ENCODE data around the gene PLEKHA6.

The PLEKHA6 gene

DNA sequence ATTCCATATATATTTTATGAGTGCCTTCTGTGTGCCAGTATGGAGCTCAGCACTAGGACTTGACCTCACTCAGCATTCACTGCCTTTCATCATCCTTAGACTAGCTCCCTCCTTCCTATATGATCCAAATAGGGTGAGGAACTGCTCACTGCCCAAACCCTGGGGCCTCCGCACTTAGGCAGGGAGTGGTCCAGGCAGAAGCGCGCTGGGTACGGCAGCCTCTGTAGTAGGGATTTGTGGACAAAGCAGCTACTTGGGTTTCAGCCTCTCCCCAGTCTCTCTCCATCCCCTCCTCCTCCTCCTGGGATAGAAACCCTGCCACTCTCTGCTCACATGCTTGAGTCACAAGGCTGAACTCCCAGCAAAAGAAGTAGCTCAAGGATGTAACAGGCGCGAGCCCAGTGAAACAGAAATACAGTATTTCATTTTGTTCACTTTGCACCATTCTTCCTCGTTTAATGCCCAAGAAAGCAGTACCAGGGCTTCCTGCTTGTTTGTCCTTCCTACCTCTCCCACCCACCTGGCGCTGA lies 32.9 kb downstream of the PLEKHA6 start:
- H3K4me1 ChIP-seq (ENCODE audit: control insufficient read depth, insufficient read depth, low read depth, low read length), result no peaks in the 10 kb centered on the region
- no peak overlapping the region for H2BK120ac ChIP-seq (ENCODE audit: low read depth, low read length)
- WGBS, result 95% methylated on average over 8 of the region's 8 CpGs
- H3K27ac ChIP-seq (ENCODE audit: low read length, poor library complexity, severe bottlenecking), result no peak overlapping the region
- no peak overlapping the region for H3K23ac ChIP-seq (ENCODE audit: low read length in 2 of 2)
- H2AFZ ChIP-seq (ENCODE audit: low read depth, low read length), result no peak overlapping the region
- DNase-seq, result no peak
- peak overlapping the region; percentile 52 to 92 for H3K18ac ChIP-seq (ENCODE audit: low read depth in 1 of 2, low read length in 2 of 2)
- H3K9ac ChIP-seq (ENCODE audit: low read length), result no peak overlapping the region
- H3K4ac ChIP-seq (ENCODE audit: low read depth in 1 of 2, low read length in 2 of 2), result peak overlapping the region; percentile 39 to 81
- peak overlapping the region; percentile 19 to 85 for H2BK12ac ChIP-seq (ENCODE audit: low read length in 2 of 2)
- no peaks in the 10 kb centered on the region for H3K36me3 ChIP-seq (ENCODE audit: control insufficient read depth in 1 of 2, insufficient read depth in 2 of 2, low read depth in 1 of 2, low read length in 2 of 2)
- no peak overlapping the region for H2BK5ac ChIP-seq (ENCODE audit: low read depth, low read length, poor library complexity, severe bottlenecking)
- H4K8ac ChIP-seq (ENCODE audit: low read length), result peak overlapping the region; percentile 77
- H4K91ac ChIP-seq (ENCODE audit: low read length), result peak overlapping the region; percentile 78
- H3K9me3 ChIP-seq (ENCODE audit: control insufficient read depth, low read length), result no peaks in the 10 kb centered on the region
- peak overlapping the region; percentile 73 for H2BK15ac ChIP-seq (ENCODE audit: low read depth, poor library complexity, severe bottlenecking)
- H2AK5ac ChIP-seq (ENCODE audit: low read length, severe bottlenecking), result no peak overlapping the region
- H3K4me3 ChIP-seq (ENCODE audit: insufficient read depth in 1 of 2, low read depth in 1 of 2, low read length in 2 of 2), result no peak overlapping the region
- no peak overlapping the region for H3K14ac ChIP-seq (ENCODE audit: low read length in 2 of 2)
- peaks cover 0 to 6% of the 10 kb centered on the region in 2 experiments for H3K27me3 ChIP-seq (ENCODE audit: control insufficient read depth in 1 of 2, insufficient read depth in 1 of 2, low read length in 2 of 2)
- no peaks in the 10 kb centered on the region for H3K79me1 ChIP-seq (replicated peaks; ENCODE audit: low read length, poor library complexity, severe bottlenecking)
- H3K4me2 ChIP-seq (ENCODE audit: low read length, poor library complexity, severe bottlenecking), result no peak overlapping the region

DNA sequence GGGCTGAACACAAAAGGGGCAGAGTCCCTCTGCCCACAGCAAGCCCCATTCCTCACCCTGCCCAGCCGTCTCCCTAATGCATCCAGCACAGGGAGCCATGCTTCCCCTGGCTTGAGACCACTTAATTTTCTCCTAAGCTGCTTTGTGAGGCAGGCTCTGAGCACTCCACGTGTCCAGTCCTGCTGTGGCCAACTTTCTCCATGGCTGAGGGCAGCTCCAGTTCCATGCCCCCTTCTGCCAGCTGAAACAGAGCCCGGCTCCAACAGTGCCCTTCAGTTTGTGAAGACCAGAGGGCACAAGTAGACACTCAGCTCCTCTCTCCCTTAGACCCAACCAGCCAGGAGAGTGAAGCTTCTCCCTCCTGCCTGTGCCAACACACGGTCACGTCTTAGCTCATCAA lies 33.8 kb downstream of the PLEKHA6 start:
- Histone ChIP-seq H3K14ac (ENCODE audit: low read length in 2 of 2) (peak overlapping the region in 1 of 2 experiments; percentile 18), H3K23ac (ENCODE audit: low read length in 2 of 2) (peak overlapping the region in 1 of 2 experiments; percentile 54), H2AFZ (ENCODE audit: low read depth, low read length) (no peak overlapping the region), H3K27ac (ENCODE audit: low read length, poor library complexity, severe bottlenecking) (no peak overlapping the region), H3K79me1 (replicated peaks; ENCODE audit: low read length, poor library complexity, severe bottlenecking) (no peaks in the 10 kb centered on the region), H4K8ac (ENCODE audit: low read length) (peak overlapping the region; percentile 19), H2BK12ac (ENCODE audit: low read length in 2 of 2) (peak overlapping the region; percentile 80 to 86), H2BK15ac (ENCODE audit: low read depth, poor library complexity, severe bottlenecking) (no peak overlapping the region), H3K4me2 (ENCODE audit: low read length, poor library complexity, severe bottlenecking) (no peak overlapping the region), H2AK5ac (ENCODE audit: low read length, severe bottlenecking) (no peak overlapping the region), H4K91ac (ENCODE audit: low read length) (peak overlapping the region; percentile 61), H3K4ac (ENCODE audit: low read depth in 1 of 2, low read length in 2 of 2) (peak overlapping the region; percentile 6 to 13), H3K9ac (ENCODE audit: low read length) (no peak overlapping the region), H3K27me3 (ENCODE audit: control insufficient read depth in 1 of 2, insufficient read depth in 1 of 2, low read length in 2 of 2) (peaks cover 0 to 6% of the 10 kb centered on the region in 2 experiments), H3K18ac (ENCODE audit: low read depth in 1 of 2, low read length in 2 of 2) (peak overlapping the region; percentile 37 to 40), H2BK120ac (ENCODE audit: low read depth, low read length) (no peak overlapping the region), H3K4me1 (ENCODE audit: control insufficient read depth, insufficient read depth, low read depth, low read length) (no peaks in the 10 kb centered on the region), H3K4me3 (ENCODE audit: insufficient read depth in 1 of 2, low read depth in 1 of 2, low read length in 2 of 2) (no peak overlapping the region), H3K36me3 (ENCODE audit: control insufficient read depth in 1 of 2, insufficient read depth in 2 of 2, low read depth in 1 of 2, low read length in 2 of 2) (no peaks in the 10 kb centered on the region), H3K9me3 (ENCODE audit: control insufficient read depth, low read length) (no peaks in the 10 kb centered on the region), H2BK5ac (ENCODE audit: low read depth, low read length, poor library complexity, severe bottlenecking) (no peak overlapping the region)
- 87% methylated on average over 5 of the region's 5 CpGs for WGBS
- DNase-seq, result no peak

DNA sequence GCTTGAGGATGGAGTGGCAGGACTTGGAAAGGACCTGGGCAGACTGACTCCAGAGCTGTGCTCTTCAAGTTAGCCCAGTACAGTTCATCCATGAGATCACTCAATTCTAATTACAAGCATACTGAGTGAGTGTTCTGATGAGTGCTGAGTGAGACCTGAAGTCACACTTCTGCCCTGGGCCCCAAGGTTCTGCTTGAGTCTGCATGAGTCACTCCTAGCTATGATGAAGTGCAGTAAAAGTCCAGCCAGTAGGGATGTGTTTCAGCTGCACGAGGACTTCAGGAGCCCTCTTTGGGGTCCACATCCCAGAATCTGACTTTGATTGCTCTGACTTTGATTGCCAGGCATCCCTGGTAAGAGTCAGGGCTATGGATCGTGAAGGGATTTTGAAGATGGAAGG lies 35.8 kb downstream of the PLEKHA6 start:
- Histone ChIP-seq H2BK120ac (ENCODE audit: low read depth, low read length) (no peak overlapping the region), H3K4me3 (ENCODE audit: insufficient read depth in 1 of 2, low read depth in 1 of 2, low read length in 2 of 2) (no peak overlapping the region), H2BK12ac (ENCODE audit: low read length in 2 of 2) (peak overlapping the region in 1 of 2 experiments; percentile 10), H3K27ac (ENCODE audit: low read length, poor library complexity, severe bottlenecking) (no peak overlapping the region), H3K23ac (ENCODE audit: low read length in 2 of 2) (no peak overlapping the region), H2AK5ac (ENCODE audit: low read length, severe bottlenecking) (no peak overlapping the region), H4K91ac (ENCODE audit: low read length) (no peak overlapping the region), H3K79me1 (replicated peaks; ENCODE audit: low read length, poor library complexity, severe bottlenecking) (no peaks in the 10 kb centered on the region), H2AFZ (ENCODE audit: low read depth, low read length) (no peak overlapping the region), H3K4ac (ENCODE audit: low read depth in 1 of 2, low read length in 2 of 2) (peak overlapping the region in 1 of 2 experiments; percentile 10), H4K8ac (ENCODE audit: low read length) (no peak overlapping the region), H3K9ac (ENCODE audit: low read length) (no peak overlapping the region), H3K36me3 (ENCODE audit: control insufficient read depth in 1 of 2, insufficient read depth in 2 of 2, low read depth in 1 of 2, low read length in 2 of 2) (no peaks in the 10 kb centered on the region), H2BK15ac (ENCODE audit: low read depth, poor library complexity, severe bottlenecking) (no peak overlapping the region), H3K4me1 (ENCODE audit: control insufficient read depth, insufficient read depth, low read depth, low read length) (peaks cover 10% of the 10 kb centered on the region), H3K27me3 (ENCODE audit: control insufficient read depth in 1 of 2, insufficient read depth in 1 of 2, low read length in 2 of 2) (peaks cover 0 to 6% of the 10 kb centered on the region in 2 experiments), H3K14ac (ENCODE audit: low read length in 2 of 2) (no peak overlapping the region), H3K18ac (ENCODE audit: low read depth in 1 of 2, low read length in 2 of 2) (peak overlapping the region in 1 of 2 experiments; percentile 38), H2BK5ac (ENCODE audit: low read depth, low read length, poor library complexity, severe bottlenecking) (no peak overlapping the region), H3K4me2 (ENCODE audit: low read length, poor library complexity, severe bottlenecking) (no peak overlapping the region), H3K9me3 (ENCODE audit: control insufficient read depth, low read length) (no peaks in the 10 kb centered on the region)
- peak; percentile 81 for DNase-seq
- 20% methylated on average over 2 of the region's 2 CpGs for WGBS

DNA sequence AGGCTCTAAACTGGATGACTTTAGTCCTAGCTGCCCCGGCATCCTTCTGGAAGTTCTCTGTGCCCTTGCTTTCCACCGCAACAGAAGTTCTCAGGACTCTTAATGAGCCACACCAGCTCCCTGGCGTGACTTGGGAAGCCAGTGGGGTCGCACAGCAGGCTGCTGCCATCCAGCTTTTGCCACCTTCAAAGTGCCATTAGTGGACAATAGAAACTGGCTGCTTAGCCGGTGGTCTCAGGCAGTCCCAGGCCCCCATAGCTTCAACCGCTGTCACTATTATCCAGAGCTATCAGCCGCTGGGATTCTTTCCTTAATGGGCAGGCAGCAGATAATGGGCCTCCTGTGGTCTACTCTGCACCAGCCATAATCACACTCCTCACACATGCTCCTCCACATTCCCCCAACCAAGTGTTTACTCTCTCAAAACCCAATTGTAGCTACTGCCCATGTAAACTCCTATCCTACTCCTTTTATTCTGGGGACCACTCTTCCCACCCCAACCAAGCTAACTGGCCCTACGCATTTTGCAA lies 37.3 kb downstream of the PLEKHA6 start:
- peak overlapping the region; percentile 84 to 99 for H3K18ac ChIP-seq (ENCODE audit: low read depth in 1 of 2, low read length in 2 of 2)
- no peak overlapping the region for H2AFZ ChIP-seq (ENCODE audit: low read depth, low read length)
- H3K4me3 ChIP-seq (ENCODE audit: insufficient read depth in 1 of 2, low read depth in 1 of 2, low read length in 2 of 2), result no peak overlapping the region
- H3K9me3 ChIP-seq (ENCODE audit: control insufficient read depth, low read length), result no peaks in the 10 kb centered on the region
- H3K4me1 ChIP-seq (ENCODE audit: control insufficient read depth, insufficient read depth, low read depth, low read length), result peaks cover 10% of the 10 kb centered on the region
- H3K27ac ChIP-seq (ENCODE audit: low read length, poor library complexity, severe bottlenecking), result no peak overlapping the region
- H3K4me2 ChIP-seq (ENCODE audit: low read length, poor library complexity, severe bottlenecking), result no peak overlapping the region
- H3K23ac ChIP-seq (ENCODE audit: low read length in 2 of 2), result peak overlapping the region in 1 of 2 experiments; percentile 83
- peak overlapping the region; percentile 83 to 88 for H3K4ac ChIP-seq (ENCODE audit: low read depth in 1 of 2, low read length in 2 of 2)
- peak overlapping the region; percentile 27 for H4K8ac ChIP-seq (ENCODE audit: low read length)
- H3K14ac ChIP-seq (ENCODE audit: low read length in 2 of 2), result no peak overlapping the region
- DNase-seq, result no peak
- H3K79me1 ChIP-seq (replicated peaks; ENCODE audit: low read length, poor library complexity, severe bottlenecking), result no peaks in the 10 kb centered on the region
- peak overlapping the region; percentile 35 for H2AK5ac ChIP-seq (ENCODE audit: low read length, severe bottlenecking)
- H2BK15ac ChIP-seq (ENCODE audit: low read depth, poor library complexity, severe bottlenecking), result peak overlapping the region; percentile 60
- 70% methylated on average over 8 of the region's 8 CpGs for WGBS
- peak overlapping the region; percentile 34 for H4K91ac ChIP-seq (ENCODE audit: low read length)
- H3K27me3 ChIP-seq (ENCODE audit: control insufficient read depth in 1 of 2, insufficient read depth in 1 of 2, low read length in 2 of 2), result peaks cover 0 to 6% of the 10 kb centered on the region in 2 experiments
- H2BK120ac ChIP-seq (ENCODE audit: low read depth, low read length), result peak overlapping the region; percentile 84
- peak overlapping the region; percentile 29 for H3K9ac ChIP-seq (ENCODE audit: low read length)
- H2BK12ac ChIP-seq (ENCODE audit: low read length in 2 of 2), result peak overlapping the region; percentile 85 to 95
- no peak overlapping the region for H2BK5ac ChIP-seq (ENCODE audit: low read depth, low read length, poor library complexity, severe bottlenecking)
- no peaks in the 10 kb centered on the region for H3K36me3 ChIP-seq (ENCODE audit: control insufficient read depth in 1 of 2, insufficient read depth in 2 of 2, low read depth in 1 of 2, low read length in 2 of 2)

All from mesenchymal stem cell (in vitro differentiated cells and primary cell).